ENCODE measurements around the gene ZBTB40.

- TF ChIP-seq POLR2A (IDR thresholded peaks at IDR 0.05; ENCODE audit: borderline replicate concordance, extremely low read depth, insufficient read depth, insufficient read length), result no peak
- TF ChIP-seq POLR2AphosphoS5 (IDR thresholded peaks at IDR 0.05; ENCODE audit: low read depth, low read length), result no peak
- TF ChIP-seq TCF7L2 (IDR thresholded peaks at IDR 0.05; ENCODE audit: borderline replicate concordance, extremely low read depth, insufficient read depth, insufficient read length), result no peak
- no peak for TF ChIP-seq SIN3A (IDR thresholded peaks at IDR 0.05; ENCODE audit: low read depth)
- no peak for TF ChIP-seq CEBPB (IDR thresholded peaks at IDR 0.05; ENCODE audit: low read depth)
- TF ChIP-seq CTCF (IDR thresholded peaks at IDR 0.05 in 2 of 3, conservative IDR thresholded peaks at IDR 0.05 in 1 of 3; ENCODE audit: borderline replicate concordance in 1 of 3, insufficient read depth in 1 of 3, low read depth in 2 of 3, low read length in 2 of 3), result no peak
- TF ChIP-seq EZH2 (IDR thresholded peaks at IDR 0.05), result no peak
- no peak for TF ChIP-seq ZBTB33 (IDR thresholded peaks at IDR 0.05; ENCODE audit: extremely low read depth, insufficient replicate concordance, low read length)
- TF ChIP-seq ZFX (IDR thresholded peaks at IDR 0.05), result no peak
- TF ChIP-seq YY1 (IDR thresholded peaks at IDR 0.05; ENCODE audit: extremely low read depth, insufficient replicate concordance, low read depth, low read length), result no peak
Measured at GRCh38 chr1:22567994-22568393, 116.3 kb downstream of the ZBTB40 start.

Data from HCT116 (cell line).